HG02798 (cell line): ENCODE results near the gene KIF24.
"Not testable (repeated sequence)": the region's sequence is repeated elsewhere in the genome, so short reads cannot be mapped to it uniquely, and the experiment has no call there.

Experiments
- ATAC-seq: cut with Tn5 transposase; IDR thresholded peaks from one replicate; pipeline ENCODE4 v1.9.1; 2021; ENCODE audit warnings: mild to moderate bottlenecking; ENCODE audit not compliant: unreplicated experiment, poor library complexity

The KIF24 gene

GRCh38 chr9:34367751-34368410 lies 38.8 kb upstream of the KIF24 start:
- not testable (repeated sequence) for ATAC-seq

GRCh38 chr9:34366365-34366764 lies 37.3 kb upstream of the KIF24 start:
- no peak for ATAC-seq

GRCh38 chr9:34365282-34365681 lies 36.2 kb upstream of the KIF24 start:
- no peak for ATAC-seq

GRCh38 chr9:34363619-34364351 lies 34.7 kb upstream of the KIF24 start:
- ATAC-seq = no peak

- ATAC-seq = no peak
Measured at GRCh38 chr9:34362614-34363214, 33.6 kb upstream of the KIF24 start.

GRCh38 chr9:34352957-34353356 lies 23.9 kb upstream of the KIF24 start:
- ATAC-seq = not testable (repeated sequence)

GRCh38 chr9:34352122-34352652 lies 23.1 kb upstream of the KIF24 start:
- ATAC-seq = not testable (repeated sequence)

GRCh38 chr9:34349324-34349723 lies 20.3 kb upstream of the KIF24 start:
- ATAC-seq = no peak

GRCh38 chr9:34347800-34348158 lies 18.7 kb upstream of the KIF24 start:
- ATAC-seq = no peak

- ATAC-seq = no peak
Measured at GRCh38 chr9:34346873-34347799, 18.1 kb upstream of the KIF24 start.

- ATAC-seq = no peak
Measured at GRCh38 chr9:34343605-34344004, 14.5 kb upstream of the KIF24 start.

- no peak for ATAC-seq
Measured at GRCh38 chr9:34343090-34343489, 14.0 kb upstream of the KIF24 start.

- no peak for ATAC-seq
Measured at GRCh38 chr9:34341659-34342295, 12.7 kb upstream of the KIF24 start.

GRCh38 chr9:34338665-34339385 lies 9.8 kb upstream of the KIF24 start:
- no peak for ATAC-seq

- ATAC-seq = not testable (repeated sequence)
Measured at GRCh38 chr9:34338079-34338478, 9.0 kb upstream of the KIF24 start.

GRCh38 chr9:34337403-34337802 lies 8.3 kb upstream of the KIF24 start:
- no peak for ATAC-seq

- no peak for ATAC-seq
Measured at GRCh38 chr9:34335376-34335775, 6.3 kb upstream of the KIF24 start.

GRCh38 chr9:34334916-34335315 lies 5.8 kb upstream of the KIF24 start:
- no peak for ATAC-seq

GRCh38 chr9:34334337-34334824 lies 5.3 kb upstream of the KIF24 start:
- no peak for ATAC-seq
